T-helper 2 cell treated with Interferon-gamma antibody and Interleukin-4, amounts not matched to agents 5 μg/mL and 100 μg/mL, for 36 hours (primary cell): ENCODE measurements around the gene MEOX1.

Experiments
- DNase-seq: peaks from one replicate; pipeline ENCODE4 v3.0.0; 2021; ENCODE audit warnings: low spot score
- H3K27ac Mint-ChIP-seq: one replicate; pipeline ENCODE4 v1.8.0; 2021; ENCODE audit warnings: mild to moderate bottlenecking, mixed read lengths
- H3K27me3 Mint-ChIP-seq: one replicate; pipeline ENCODE4 v1.8.0; 2021; ENCODE audit warnings: low read depth, mixed read lengths
- H3K36me3 Mint-ChIP-seq: one replicate; pipeline ENCODE4 v1.8.0; 2021; ENCODE audit warnings: low read depth, mixed read lengths
- H3K4me1 Mint-ChIP-seq: one replicate; pipeline ENCODE4 v1.8.0; 2021; ENCODE audit warnings: low read depth, mixed read lengths
- H3K4me3 Mint-ChIP-seq: one replicate; pipeline ENCODE4 v1.8.0; 2022; ENCODE audit warnings: mild to moderate bottlenecking, moderate library complexity, mixed read lengths
- H3K9me3 Mint-ChIP-seq: one replicate; pipeline ENCODE4 v1.8.0; 2021; ENCODE audit warnings: mixed read lengths

Gene MEOX1

GRCh38 chr17:43659823-43660617, 1.7 kb downstream of the MEOX1 start:
- Mint-ChIP-seq H3K9me3 (no peaks in the 10 kb centered on the region), H3K27ac (peak overlapping the region; percentile 44), H3K36me3 (no peaks in the 10 kb centered on the region), H3K27me3 (no peaks in the 10 kb centered on the region), H3K4me3 (peak overlapping the region; percentile 81), H3K4me1 (peaks cover 58% of the 10 kb centered on the region)
- DNase-seq = no peak

- H3K4me3 Mint-ChIP-seq = peak overlapping the region; percentile 22
- H3K9me3 Mint-ChIP-seq = no peaks in the 10 kb centered on the region
- H3K4me1 Mint-ChIP-seq = peaks cover 60% of the 10 kb centered on the region
- H3K27me3 Mint-ChIP-seq = no peaks in the 10 kb centered on the region
- DNase-seq = no peak
- no peak overlapping the region for H3K27ac Mint-ChIP-seq
- H3K36me3 Mint-ChIP-seq = no peaks in the 10 kb centered on the region
Observed at GRCh38 chr17:43658900-43659299, 2.8 kb downstream of the MEOX1 start.

- peak overlapping the region; percentile 66 for H3K4me3 Mint-ChIP-seq
- H3K27ac Mint-ChIP-seq = peak overlapping the region; percentile 90
Observed at GRCh38 chr17:43655693-43656255, 5.9 kb downstream of the MEOX1 start.

GRCh38 chr17:43652124-43652480, 9.6 kb downstream of the MEOX1 start:
- Mint-ChIP-seq H3K4me3 (no peak overlapping the region), H3K27ac (no peak overlapping the region), H3K4me1 (peaks cover 31% of the 10 kb centered on the region), H3K36me3 (no peaks in the 10 kb centered on the region), H3K9me3 (no peaks in the 10 kb centered on the region), H3K27me3 (peaks cover 9% of the 10 kb centered on the region)
- no peak for DNase-seq

More at GRCh38 chr17:43655693-43656255, 5.9 kb downstream of the MEOX1 start:
- Mint-ChIP-seq H3K4me1 (peaks cover 38% of the 10 kb centered on the region), H3K36me3 (no peaks in the 10 kb centered on the region), H3K27me3 (no peaks in the 10 kb centered on the region), H3K9me3 (no peaks in the 10 kb centered on the region)
- no peak for DNase-seq

GRCh38 chr17:43650471-43650870, 11.3 kb downstream of the MEOX1 start:
- no peaks in the 10 kb centered on the region for H3K36me3 Mint-ChIP-seq
- DNase-seq = no peak
- peaks cover 20% of the 10 kb centered on the region for H3K4me1 Mint-ChIP-seq
- no peak overlapping the region for H3K27ac Mint-ChIP-seq
- no peaks in the 10 kb centered on the region for H3K9me3 Mint-ChIP-seq
- peaks cover 19% of the 10 kb centered on the region for H3K27me3 Mint-ChIP-seq
- H3K4me3 Mint-ChIP-seq = no peak overlapping the region

- Mint-ChIP-seq H3K9me3 (no peaks in the 10 kb centered on the region), H3K27ac (no peak overlapping the region), H3K36me3 (no peaks in the 10 kb centered on the region), H3K27me3 (peaks cover 24% of the 10 kb centered on the region), H3K4me3 (no peak overlapping the region), H3K4me1 (peaks cover 14% of the 10 kb centered on the region)
- no peak for DNase-seq
Observed at GRCh38 chr17:43648916-43649315, 12.8 kb downstream of the MEOX1 start.

- Mint-ChIP-seq H3K4me1 (peaks cover 9% of the 10 kb centered on the region), H3K9me3 (no peaks in the 10 kb centered on the region), H3K4me3 (no peak overlapping the region), H3K36me3 (no peaks in the 10 kb centered on the region), H3K27ac (no peak overlapping the region), H3K27me3 (peaks cover 24% of the 10 kb centered on the region)
- no peak for DNase-seq
Observed at GRCh38 chr17:43645765-43646481, 15.8 kb downstream of the MEOX1 start.

GRCh38 chr17:43645450-43645764, 16.3 kb downstream of the MEOX1 start:
- Mint-ChIP-seq H3K9me3 (no peaks in the 10 kb centered on the region), H3K36me3 (no peaks in the 10 kb centered on the region), H3K27ac (no peak overlapping the region), H3K27me3 (peaks cover 26% of the 10 kb centered on the region), H3K4me1 (peaks cover 9% of the 10 kb centered on the region), H3K4me3 (no peak overlapping the region)
- DNase-seq = no peak

GRCh38 chr17:43644081-43644480, 17.6 kb downstream of the MEOX1 start:
- no peaks in the 10 kb centered on the region for H3K9me3 Mint-ChIP-seq
- DNase-seq = no peak
- no peak overlapping the region for H3K27ac Mint-ChIP-seq
- H3K4me3 Mint-ChIP-seq = no peak overlapping the region
- H3K36me3 Mint-ChIP-seq = no peaks in the 10 kb centered on the region
- H3K27me3 Mint-ChIP-seq = peaks cover 26% of the 10 kb centered on the region
- H3K4me1 Mint-ChIP-seq = peaks cover 9% of the 10 kb centered on the region

- H3K27me3 Mint-ChIP-seq = peaks cover 18% of the 10 kb centered on the region
- H3K27ac Mint-ChIP-seq = no peak overlapping the region
Observed at GRCh38 chr17:43641416-43641815, 20.3 kb downstream of the MEOX1 start.

GRCh38 chr17:43640491-43641252, 21.1 kb downstream of the MEOX1 start:
- Mint-ChIP-seq H3K4me1 (no peaks in the 10 kb centered on the region), H3K36me3 (no peaks in the 10 kb centered on the region), H3K4me3 (no peak overlapping the region), H3K27me3 (peaks cover 20% of the 10 kb centered on the region), H3K9me3 (no peaks in the 10 kb centered on the region), H3K27ac (no peak overlapping the region)
- DNase-seq = no peak

More at GRCh38 chr17:43641416-43641815, 20.3 kb downstream of the MEOX1 start:
- peaks cover 2% of the 10 kb centered on the region for H3K4me1 Mint-ChIP-seq
- no peak overlapping the region for H3K4me3 Mint-ChIP-seq
- H3K9me3 Mint-ChIP-seq = no peaks in the 10 kb centered on the region
- DNase-seq = no peak
- H3K36me3 Mint-ChIP-seq = no peaks in the 10 kb centered on the region

GRCh38 chr17:43637563-43638323, 24.0 kb downstream of the MEOX1 start:
- Mint-ChIP-seq H3K4me1 (no peaks in the 10 kb centered on the region), H3K9me3 (no peaks in the 10 kb centered on the region), H3K27me3 (peaks cover 23% of the 10 kb centered on the region), H3K36me3 (no peaks in the 10 kb centered on the region), H3K4me3 (no peak overlapping the region), H3K27ac (no peak overlapping the region)
- no peak for DNase-seq

- Mint-ChIP-seq H3K27ac (no peak overlapping the region), H3K9me3 (no peaks in the 10 kb centered on the region), H3K36me3 (no peaks in the 10 kb centered on the region), H3K4me3 (no peak overlapping the region), H3K4me1 (no peaks in the 10 kb centered on the region), H3K27me3 (peaks cover 23% of the 10 kb centered on the region)
- DNase-seq = no peak
Observed at GRCh38 chr17:43636426-43636825, 25.3 kb downstream of the MEOX1 start.
